ENCODE results near the gene CALY.

The CALY gene

GRCh38 chr10:133366130-133366478 is 29.4 kb upstream of the CALY start:
- DNase-seq = no peak

GRCh38 chr10:133365461-133366129 is 28.9 kb upstream of the CALY start:
- no peak for DNase-seq

GRCh38 chr10:133364645-133365431 is 28.1 kb upstream of the CALY start:
- DNase-seq = no peak

- DNase-seq = no peak
Observed at GRCh38 chr10:133362846-133363245, 26.1 kb upstream of the CALY start.

- DNase-seq = no peak
Observed at GRCh38 chr10:133361773-133362441, 25.2 kb upstream of the CALY start.

DNA sequence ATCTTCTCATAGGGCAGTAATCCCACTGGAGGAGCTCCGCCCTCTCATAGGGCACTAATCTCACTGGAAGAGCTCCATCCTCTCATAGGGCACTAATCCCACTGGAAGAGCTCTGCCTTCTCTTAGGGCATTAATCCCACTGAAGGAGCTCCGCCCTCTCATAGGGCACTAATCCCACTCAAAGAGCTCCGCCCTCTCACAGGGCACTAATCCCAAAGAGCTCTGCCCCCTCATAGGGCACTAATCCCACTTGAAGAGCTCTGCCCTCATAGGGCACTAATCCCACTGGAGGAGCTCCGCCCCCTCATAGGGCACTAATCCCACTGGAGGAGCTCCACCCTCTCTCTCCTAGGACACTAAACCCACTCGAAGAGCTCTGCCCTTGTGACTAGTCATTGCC is 24.5 kb upstream of the CALY start:
- DNase-seq = no peak

GRCh38 chr10:133359972-133360610 is 23.4 kb upstream of the CALY start:
- no peak for DNase-seq

GRCh38 chr10:133359554-133359971 is 22.9 kb upstream of the CALY start:
- DNase-seq = no peak

GRCh38 chr10:133358925-133359310 is 22.2 kb upstream of the CALY start:
- DNase-seq = no peak

- DNase-seq = no peak
Observed at GRCh38 chr10:133358162-133358924, 21.6 kb upstream of the CALY start.

GRCh38 chr10:133357285-133358161 is 20.8 kb upstream of the CALY start, which contains the start of gene FUOM:
FUOM (minus strand) TSS chr10:133358019; CDS start chr10:133358007, 12 bp downstream.
- DNase-seq = peak; percentile 55

- DNase-seq = no peak
Observed at GRCh38 chr10:133356549-133357284, 20.0 kb upstream of the CALY start.

DNA sequence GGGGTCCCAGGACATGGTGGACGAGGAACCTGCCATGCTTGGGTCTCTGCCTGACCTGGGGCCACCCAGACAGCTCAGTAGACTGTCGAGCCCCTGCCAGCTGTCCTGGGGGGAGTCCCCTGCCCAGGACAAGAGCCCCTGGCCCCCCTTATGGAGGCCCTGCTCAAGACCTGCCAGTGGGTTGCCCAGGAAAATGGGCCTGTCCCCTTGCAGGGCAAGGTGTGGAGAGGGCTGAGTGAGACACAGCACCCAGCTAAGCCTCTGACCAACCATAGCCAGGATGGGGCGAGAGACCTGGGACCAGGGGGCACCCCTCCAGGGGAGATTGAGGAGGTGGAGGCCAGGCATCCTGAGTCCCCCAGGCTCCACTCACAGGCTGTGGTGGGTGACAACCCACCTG is 19.3 kb upstream of the CALY start:
- no peak for DNase-seq

GRCh38 chr10:133355266-133355665 is 18.6 kb upstream of the CALY start:
- DNase-seq = no peak

DNA sequence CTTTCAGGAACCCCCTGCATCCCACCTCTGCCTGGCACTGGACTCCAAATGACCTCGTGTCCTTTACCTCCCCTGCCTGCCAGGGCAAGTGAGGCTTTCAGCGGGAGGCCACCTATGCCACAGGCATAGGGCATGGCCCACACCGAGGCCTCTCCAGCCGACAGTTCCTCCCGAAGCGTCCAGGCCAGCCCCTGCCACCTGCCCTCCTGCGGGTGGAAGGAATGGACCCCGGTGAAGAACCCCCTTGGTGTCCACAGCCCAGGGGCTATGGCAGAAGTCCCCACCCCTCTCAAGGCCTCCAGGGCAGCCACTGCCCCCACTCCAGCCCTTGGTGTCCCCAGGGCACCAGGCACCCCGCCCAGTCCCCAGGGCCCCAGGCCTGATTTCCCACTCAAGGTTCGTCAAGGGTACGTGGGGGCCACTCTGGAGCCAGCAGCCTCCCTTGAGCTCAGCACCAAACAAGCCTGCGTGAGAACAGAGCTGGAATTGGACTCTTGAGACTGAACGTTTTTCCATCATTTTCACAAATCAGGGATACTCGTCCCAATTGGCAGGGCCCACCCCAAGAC is 18.1 kb upstream of the CALY start:
- no peak for DNase-seq

- no peak for DNase-seq
Observed at GRCh38 chr10:133353988-133354605, 17.4 kb upstream of the CALY start.

GRCh38 chr10:133353202-133353959 is 16.7 kb upstream of the CALY start:
- DNase-seq = no peak

DNA sequence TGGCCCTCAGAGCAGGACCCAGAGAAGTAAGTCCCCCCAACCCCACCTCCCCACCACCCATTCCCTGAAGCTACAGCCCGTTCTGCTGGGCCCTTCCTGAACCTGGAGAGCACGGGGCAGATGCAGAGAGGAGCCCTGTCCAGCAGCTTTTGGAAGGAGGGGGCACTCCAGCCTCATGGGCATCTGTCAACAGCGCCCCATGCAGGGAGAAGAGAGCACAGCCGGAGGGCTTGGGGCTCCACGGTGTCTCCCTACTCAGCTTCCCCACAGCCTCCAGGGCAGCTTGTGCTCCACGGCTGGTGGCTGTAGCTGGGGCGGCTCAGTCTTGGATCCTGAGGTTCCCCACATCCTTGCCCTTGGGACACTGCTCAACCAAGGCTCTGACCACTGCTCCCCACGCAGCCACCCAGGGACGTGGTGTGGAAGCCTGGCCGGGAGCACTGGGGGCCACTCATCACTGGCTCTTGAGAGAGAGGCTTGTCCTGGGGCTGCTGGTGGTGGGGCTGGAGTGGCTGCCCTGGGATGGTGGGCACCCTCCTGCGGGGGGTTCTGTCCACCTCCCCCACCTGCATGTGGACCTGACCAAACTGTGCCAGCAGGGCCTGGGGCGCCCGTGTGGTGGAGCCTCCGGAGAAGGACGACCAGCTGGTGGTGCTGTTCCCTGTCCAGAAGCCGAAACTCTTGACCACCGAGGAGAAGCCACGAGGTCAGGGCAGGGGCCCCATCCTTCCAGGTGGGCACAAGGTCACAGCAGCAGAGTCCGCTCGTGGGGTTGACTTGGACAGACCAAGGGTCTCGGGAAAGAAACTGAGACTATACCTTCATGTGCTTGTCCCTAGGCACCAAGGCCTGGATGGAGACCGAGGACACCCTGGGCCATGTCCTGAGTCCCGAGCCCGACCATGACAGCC is 15.0 kb upstream of the CALY start:
- DNase-seq = no peak

Data from activated gamma-delta T cell treated with Interleukin-2 at 50 U/mL for 16 hours (primary cell).